Measurements from ENCODE around the gene OR9A4.
"Not testable (repeated sequence)": the region's sequence is repeated elsewhere in the genome, so short reads cannot be mapped to it uniquely, and the experiment has no call there.

OR9A4 gene, protein sequence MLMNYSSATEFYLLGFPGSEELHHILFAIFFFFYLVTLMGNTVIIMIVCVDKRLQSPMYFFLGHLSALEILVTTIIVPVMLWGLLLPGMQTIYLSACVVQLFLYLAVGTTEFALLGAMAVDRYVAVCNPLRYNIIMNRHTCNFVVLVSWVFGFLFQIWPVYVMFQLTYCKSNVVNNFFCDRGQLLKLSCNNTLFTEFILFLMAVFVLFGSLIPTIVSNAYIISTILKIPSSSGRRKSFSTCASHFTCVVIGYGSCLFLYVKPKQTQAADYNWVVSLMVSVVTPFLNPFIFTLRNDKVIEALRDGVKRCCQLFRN

DNA sequence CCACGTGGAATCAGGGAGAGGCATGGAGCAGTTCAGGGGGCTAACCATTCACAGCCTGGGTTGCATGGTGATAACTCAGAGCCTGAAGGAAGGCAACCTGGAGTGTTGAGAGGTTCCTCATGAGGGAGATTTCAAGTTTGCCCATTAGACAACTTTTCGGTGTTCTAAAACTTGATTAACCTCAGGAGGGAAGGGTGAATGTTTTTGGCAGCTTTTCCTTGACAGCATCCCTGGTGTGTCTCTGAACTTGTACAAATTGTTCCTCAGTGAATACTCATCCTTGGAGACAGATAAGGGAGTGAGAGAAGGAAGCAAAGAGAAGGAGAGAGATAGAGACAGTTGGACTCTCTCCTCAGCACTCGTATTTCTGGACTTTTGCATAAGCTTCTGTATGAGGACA lies at the start of gene OR9A4:
Gene OR9A4, plus strand, starts transcription at position 301 of the 400 bp plus-strand sequence. CDS start 2,477 bp downstream, outside the sequence.
- DNase-seq (ENCODE audit: low spot score) = no peak

DNA sequence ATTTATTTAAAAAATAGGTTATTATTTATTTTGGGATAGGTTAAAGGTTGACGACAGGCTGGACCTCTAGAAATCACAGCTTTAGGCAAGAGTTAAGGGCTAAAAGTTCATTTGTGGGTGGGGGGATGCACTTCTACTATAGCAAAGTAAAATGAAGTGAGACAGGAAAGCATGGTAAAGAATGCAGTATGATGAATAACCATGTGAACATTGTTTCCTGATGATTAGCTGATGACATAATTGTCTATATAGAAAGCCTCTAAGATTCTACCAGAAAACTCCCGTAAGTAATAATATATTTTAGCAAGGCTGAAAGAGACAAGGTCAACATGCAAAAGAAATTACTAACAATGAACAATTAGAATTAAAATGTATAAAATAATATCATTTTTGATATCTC lies 49.2 kb upstream of the OR9A4 start:
- no peak for DNase-seq (ENCODE audit: low spot score)

DNA sequence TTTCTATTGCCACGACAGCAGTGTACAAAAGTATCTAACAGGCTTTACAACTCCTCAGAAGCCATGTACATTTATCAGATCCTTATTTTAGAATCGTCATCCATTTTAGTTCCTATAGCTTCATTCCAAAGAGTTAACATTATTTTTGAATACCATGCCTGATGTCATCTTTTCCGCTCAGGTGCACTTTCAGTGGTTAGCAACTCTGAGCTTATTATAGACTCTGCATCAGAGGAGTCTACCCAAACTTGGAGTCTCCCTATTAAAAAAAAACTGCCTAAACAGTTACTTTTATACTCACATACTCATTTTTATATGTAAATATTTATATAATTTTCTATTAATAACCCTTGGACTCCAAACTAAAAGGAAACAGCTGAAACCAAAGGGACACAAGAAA lies 43.3 kb upstream of the OR9A4 start:
- DNase-seq (ENCODE audit: low spot score) = no peak

DNA sequence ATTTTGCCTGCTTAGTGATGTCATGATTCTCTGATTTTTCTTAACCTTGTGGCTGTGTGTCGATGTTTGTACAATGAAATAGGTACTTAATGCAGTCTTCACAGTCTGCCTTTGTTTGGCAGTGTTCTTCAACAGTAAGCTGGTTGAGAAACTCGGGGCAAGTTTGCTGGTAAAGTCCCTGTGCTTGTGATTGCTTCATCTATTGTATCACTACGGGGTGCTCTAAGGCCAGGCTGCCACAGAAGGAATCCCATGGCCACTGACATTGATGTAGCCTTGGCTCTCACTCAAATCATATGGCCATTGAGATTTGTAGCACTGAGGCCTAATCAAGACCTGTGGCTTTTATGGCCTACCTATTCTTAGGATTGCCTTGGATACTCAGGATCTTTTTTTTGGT lies 41.4 kb upstream of the OR9A4 start:
- DNase-seq (ENCODE audit: low spot score) = no peak

DNA sequence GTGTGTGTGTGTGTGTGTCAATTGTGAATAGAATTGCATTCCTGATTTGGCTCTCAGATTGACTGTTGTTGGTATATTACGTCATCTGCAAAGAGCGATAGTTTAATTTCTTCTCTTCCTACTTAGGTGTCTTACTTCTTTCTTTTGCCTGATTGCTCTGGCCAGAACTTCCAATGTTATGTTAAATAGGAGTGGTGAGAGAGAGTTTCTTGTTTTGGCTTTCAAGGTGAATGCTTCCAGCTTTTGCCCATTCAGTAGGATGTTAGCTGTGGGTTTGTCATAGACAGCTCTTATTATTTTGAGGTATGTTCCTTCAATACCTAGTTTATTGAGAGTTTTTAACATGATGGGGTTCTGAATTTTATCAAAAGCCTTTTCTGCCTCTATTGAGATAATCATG lies 40.7 kb upstream of the OR9A4 start:
- DNase-seq (ENCODE audit: low spot score) = no peak

DNA sequence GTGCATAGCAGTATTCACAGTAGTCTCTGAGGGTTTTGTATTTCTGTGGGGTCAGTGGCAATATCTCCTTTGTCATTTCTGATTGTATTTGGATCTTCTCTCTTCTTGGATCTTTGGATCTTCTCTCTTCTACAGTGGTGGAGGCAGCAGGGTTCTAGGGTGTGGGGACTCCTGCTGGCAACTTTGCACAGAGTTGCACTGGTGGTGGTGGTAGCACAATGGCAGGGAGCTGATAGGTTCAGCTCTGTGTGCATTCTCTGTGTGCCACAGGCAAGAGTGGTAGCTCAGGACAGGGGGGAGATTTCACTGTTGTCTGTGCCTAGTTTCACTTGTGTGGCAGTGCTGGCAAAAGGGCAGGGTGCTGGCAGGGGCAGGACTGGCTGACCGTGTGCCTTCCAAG lies 39.8 kb upstream of the OR9A4 start:
- DNase-seq (ENCODE audit: low spot score) = no peak

DNA sequence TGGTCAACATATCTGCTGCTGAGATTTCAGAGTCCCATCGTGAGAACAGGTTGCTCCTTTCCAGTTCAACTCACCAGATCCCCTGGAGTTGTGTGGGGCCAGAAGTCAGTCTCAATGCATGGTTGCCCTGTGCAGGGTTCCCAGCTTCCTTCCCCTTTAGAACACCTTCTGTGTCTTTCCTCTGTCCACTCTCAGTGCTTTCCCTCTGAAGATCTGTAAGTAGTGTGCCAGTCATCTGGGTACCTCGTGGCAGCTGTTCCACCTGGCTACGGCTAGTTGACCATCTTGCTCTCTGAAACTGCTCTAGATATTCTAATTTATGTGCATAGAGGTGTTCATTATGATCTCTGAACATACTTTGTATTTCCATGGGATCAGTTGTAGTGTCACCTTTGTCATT lies 38.8 kb upstream of the OR9A4 start:
- no peak for DNase-seq (ENCODE audit: low spot score)

DNA sequence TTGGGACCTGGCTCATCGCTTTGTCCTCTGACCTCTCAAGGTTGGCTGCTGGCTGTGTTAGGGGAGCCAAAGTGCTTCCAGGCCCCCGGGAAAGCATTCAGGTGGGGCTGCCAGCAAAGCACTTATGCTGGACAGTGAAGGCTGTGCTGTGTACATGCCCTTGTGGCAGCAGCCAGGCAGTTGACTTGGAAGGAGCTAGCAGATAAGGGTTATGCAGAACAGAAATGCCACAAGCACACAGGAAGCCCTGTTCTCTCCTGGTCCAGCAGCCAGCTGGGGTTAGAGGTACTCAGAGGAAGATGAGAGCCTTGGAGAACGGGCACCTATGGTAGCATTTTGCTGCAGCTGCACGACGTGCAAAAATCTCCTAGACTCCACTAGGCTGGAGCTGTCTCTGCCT lies 35.2 kb upstream of the OR9A4 start:
- no peak for DNase-seq (ENCODE audit: low spot score)

DNA sequence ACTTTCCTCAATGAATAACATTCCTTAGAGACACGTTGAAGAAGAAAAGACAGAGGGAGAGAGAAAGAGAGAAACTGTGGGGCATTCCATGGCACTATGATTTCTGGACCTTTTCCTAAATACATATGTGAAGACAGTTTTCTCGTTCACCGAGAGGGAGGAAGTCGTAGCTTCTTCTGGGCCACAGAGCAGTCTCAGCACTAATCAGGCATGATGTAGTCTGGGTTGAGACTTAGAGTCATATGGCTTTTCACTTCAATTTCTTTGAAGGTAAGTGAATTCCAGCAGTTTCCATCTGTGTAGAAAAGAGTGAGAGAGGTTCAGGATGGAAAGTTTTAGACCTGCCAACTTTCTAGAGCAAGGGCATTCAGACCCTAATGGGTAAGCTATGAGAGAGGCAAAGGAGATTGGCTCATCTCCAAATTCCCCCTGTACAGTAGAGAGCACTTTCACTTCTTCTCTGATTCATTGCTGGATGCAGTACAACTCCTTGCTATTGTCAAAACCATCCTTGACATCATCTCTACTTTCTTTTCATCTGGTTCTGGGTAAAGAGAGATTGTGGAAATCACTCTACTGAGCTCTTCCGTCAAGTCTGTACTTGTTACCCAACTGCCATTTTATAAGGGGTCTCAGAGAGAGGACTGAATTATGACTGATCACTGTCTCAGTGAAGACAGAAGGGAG lies 31.5 kb upstream of the OR9A4 start:
- DNase-seq (ENCODE audit: low spot score) = peak; percentile 7

DNA sequence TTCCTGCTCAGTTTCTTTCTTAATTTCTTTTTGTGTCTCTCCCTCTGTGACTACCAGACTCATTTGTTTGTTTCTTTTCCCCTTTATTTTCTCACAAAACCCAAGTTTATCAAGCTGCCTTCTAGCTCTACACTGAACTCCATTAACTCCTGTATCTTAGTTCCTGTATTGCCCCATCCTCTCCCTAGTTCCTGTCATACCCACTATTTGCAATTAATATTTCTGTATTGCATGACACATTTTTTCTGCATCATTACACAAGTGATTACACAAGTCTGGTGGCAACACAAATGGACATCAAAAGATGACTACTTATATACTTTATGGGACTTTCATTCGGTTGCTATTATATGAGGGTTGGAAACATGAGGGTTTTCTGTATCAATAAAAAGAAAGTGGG lies 26.9 kb upstream of the OR9A4 start:
- no peak for DNase-seq (ENCODE audit: low spot score)

DNA sequence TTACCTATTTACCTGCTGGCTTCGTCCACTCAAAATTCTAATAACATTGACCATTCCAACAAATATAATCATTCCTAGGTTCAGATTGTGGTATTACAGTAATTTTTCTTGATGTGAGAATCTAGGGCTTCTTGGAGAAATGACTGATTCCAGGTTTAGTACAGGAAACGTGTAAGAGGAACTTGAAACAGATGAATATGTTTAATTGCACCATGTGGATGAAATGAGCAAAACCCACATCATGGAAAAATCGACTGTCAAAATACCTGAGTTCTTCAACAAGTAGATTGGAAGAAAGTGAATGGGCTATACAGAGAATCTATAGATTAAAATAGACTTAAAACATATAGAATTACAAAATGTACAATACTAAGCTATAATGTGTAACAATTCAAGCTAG lies 24.9 kb upstream of the OR9A4 start:
- DNase-seq (ENCODE audit: low spot score) = no peak

DNA sequence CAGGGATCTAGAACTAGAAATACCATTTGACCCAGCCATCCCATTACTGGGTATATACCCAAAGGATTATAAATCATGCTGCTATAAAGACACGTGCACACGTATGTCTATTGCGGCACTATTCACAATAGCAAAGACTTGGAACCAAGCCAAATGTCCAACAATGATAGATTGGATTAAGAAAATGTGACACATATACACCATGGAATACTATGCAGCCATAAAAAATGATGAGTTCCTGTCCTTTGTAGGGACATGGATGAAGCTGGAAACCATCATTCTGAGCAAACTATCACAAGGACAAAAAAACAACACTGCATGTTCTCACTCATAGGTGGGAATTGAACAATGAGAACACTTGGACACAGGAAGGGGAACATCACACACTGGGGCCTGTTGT lies 16.8 kb upstream of the OR9A4 start:
- not testable (repeated sequence) for DNase-seq (ENCODE audit: low spot score)

DNA sequence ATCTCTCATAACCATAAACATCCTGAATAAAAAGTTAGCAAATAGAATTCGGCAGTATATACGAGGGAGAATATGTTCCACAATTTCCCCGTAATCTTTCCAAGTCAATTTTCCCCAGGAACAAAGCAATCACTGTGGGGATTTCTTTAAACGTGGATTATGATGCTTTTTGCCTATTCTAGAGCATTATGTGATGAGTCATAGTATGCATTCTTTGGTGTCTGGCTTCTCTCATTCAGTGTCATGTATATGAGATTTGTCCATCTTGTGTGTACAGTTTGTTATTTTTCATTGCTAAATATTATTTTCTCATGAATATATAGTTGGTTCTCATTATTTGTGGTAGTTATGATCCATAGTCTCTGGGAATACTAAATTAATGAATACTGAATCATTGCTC lies 9.9 kb upstream of the OR9A4 start:
- no peak for DNase-seq (ENCODE audit: low spot score)

DNA sequence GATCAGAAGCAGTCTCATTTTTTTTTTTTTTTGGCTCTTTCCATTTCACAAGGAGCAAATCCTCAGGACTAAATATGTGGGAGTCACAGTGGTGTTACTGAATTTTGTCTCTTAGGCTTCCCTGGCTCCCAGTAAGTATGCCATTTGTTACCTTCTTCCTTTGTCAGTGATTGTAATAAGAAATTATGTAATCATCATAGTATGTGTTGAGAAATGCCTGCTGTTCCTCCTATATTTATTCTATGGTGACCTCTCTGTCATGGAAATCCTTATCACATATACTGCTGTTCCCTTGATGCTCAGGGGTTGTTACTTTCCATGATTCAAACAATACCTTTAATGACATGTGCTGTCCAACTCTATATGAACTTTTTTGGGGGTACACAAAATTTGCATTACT lies 4.8 kb upstream of the OR9A4 start:
- no peak for DNase-seq (ENCODE audit: low spot score)

DNA sequence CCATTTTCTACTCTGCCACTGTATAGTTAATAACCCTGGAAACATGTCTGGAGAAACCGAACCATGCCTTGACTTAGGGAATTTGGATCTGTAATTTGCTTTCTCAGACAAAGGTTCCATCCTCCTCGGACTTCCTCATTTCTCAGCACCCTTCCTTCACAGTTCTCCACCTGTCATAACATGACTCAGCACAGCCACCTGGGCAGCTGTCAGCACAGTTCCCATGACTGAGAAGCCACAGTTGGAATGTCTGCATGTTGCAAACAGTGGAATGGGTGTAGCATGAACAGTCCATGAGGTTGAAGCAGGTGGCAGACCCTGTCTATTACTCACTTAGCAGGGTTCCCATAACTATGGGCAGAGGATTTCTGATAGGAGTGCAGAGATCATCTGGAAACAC lies 634 bp upstream of the OR9A4 start:
- no peak for DNase-seq (ENCODE audit: low spot score)

DNA sequence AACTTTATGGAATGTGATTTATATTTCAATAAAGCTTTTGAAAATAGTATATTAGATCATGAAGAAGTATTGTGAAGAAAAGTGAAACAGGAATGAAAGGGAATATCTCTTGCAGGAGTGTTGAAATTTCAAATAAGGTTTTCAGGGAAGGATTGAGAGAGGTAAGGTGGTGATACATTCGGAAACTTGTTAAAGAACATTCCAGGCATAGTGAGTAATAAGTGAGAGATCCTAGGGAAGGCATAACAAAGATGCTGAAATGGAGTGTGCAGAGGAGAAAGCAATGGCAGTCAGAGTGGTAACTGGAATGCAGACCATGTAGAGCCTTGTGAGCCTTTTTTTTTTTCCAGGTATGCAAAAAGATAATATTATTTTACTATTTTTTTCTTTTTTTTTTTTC lies 4.1 kb downstream of the OR9A4 start:
- no peak for DNase-seq (ENCODE audit: low spot score)

DNA sequence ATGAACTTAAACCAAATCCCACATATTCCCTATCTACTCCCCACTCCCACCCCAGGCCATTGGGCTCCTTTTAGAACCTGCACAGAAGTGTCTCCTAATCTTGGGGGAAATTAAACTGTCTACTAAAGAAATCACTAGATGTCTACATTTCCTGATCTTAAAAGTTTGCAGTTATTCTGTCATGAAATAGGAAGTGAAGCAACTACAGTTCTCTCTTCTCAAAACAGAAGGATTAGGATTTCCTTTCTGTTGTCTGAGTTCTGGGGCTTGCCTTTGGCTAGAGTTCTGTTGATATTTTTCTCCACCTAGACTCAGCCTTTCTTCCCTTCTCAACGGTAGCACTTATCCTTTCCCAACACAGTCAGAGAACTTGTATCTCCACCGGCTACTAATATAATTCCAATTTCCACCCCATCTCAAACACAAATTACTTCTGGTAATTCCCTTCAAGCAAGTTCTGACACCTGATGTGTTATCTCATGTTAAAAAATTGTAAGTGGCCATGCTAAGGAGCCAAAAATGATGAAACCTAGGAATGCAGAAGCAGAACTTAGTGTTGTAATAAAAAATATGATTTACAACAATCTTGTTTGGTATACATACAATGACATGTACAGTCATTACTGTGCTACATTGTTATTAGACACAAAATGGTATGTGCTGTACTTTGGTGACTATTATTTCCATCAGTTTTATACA lies 12.1 kb downstream of the OR9A4 start:
- no peak for DNase-seq (ENCODE audit: low spot score)

DNA sequence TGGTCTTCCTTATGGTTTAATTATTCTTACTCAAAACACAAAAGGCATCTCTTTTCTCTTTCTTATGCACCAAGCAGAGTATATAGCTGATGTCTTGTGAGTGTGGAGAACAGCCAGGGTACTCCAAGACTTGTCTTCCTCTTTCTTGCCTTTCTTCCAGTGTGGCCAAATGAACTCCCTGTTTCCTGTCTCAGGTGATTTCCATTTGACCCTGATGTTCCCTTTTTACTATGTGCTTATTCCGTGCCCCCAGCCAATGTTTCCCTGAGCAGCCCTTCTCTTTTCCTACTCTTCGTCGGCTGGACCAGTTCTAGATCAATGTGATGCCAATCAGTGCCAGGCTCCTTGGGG lies 12.6 kb downstream of the OR9A4 start:
- no peak for DNase-seq (ENCODE audit: low spot score)

DNA sequence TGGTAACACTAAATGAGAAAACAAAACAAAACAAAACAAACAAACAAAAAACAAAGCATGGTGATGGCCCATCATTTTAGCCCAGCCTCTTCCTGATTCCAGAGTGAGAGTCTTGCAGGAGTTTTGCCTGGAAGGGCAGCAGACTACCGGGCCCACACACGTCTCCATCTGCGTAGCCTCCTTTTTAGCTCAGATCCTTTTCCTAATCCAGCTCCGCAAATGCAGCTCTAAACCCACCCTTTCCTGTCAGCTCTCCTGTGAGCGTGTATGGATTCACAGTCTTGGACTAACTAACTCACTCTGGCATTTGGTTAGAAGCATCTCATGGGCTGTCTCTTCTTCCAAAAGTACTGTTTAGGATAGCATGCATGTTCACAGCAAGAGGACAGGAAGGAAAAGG lies 14.0 kb downstream of the OR9A4 start:
- no peak for DNase-seq (ENCODE audit: low spot score)

DNA sequence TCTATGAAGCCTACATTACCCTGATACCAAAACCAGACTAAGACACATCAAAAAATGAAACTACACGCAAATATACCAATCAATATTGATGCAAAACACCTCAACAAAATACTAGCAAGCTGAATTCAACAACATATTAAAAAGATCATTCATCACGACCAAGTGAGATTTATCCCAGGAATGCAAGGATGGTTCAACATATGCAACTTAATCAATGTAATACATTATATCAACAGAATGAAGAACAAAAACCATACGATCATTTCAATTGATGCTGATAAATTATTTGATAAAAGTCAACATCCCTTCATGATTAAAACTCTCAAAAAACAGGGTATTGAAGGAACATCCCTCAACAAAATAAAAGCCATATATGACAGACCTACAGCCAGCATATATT lies 24.9 kb downstream of the OR9A4 start:
- no peak for DNase-seq (ENCODE audit: low spot score)

DNA sequence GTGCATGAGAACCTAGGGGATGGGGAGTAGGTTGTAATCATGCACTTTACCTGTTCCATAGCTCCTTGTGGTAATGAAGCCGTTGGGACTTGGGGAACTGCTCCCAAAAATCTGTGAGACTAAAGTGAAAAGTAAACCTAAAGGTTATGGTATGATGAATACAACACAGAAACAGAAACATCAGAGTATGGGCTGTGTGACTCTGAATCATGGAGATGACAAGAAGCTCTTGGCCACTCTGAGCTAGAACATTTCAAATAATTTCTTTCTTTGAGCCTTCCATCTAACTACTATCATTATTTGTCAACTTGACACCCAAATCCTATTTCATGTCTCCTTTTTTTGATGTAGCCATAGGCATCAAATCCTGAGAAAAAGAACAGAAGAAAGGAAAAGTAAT lies 27.6 kb downstream of the OR9A4 start:
- DNase-seq (ENCODE audit: low spot score) = no peak

DNA sequence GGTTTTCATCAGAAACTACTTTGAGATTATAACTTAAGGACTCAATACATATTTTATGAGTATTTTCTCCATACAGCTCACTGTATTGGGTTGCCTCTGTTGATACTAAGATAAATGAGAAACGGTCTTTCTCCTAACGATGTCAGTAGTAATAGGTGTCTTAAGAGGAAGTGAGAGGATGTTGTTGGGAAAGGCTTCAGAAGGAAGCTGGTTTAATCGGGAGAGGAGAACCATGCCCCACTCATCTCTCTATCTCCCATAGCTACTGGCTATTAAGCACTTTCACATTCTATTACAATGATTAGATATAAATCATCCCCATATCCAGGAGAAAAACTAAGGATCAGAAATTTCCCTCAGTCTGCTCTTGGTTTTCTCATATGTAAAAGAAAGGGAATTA lies 28.6 kb downstream of the OR9A4 start:
- no peak for DNase-seq (ENCODE audit: low spot score)

DNA sequence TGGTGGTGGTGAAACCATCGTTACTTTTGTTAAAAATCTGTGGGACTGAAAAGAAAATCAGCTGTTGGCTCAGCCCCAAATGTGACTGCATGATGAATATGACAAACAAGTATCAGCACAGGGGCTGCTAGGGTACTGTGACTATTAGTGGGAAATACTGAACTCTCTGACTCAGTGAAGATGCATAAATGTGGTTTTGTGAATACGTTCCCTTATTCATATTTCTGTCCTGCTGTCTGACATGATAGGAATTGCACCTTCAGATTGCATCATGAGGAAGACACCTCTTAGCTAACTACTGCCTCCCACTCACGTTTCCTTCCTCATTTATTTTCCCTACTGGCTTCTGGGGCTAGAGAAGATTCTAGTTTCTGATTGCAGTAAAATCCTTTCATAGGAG lies 29.2 kb downstream of the OR9A4 start:
- DNase-seq (ENCODE audit: low spot score) = peak; percentile 13

DNA sequence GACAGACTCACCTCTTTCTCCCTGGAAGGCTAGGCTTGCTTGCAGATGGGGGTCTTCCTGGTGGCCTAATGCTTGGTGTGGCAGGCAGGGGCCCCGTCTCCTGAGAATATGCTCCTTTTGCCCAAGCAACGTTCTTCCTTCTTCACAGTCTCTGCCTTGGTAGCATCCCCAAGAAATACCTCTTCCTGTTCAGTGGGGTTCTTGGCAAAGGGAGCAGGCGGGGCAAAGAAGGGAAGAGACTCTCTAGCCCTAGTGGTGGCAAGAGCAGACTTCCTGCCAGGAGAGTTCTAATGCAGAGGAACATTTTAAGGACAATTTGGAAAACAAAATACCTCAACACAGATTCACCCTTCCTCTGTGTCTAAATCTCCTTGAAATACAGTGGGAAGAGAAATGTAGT lies 30.6 kb downstream of the OR9A4 start, which contains the start of gene CLEC5A:
Gene CLEC5A, minus strand, starts transcription at position 179 of the 400 bp plus-strand sequence. CDS start 682 bp downstream, outside the sequence.
- no peak for DNase-seq (ENCODE audit: low spot score)
